Right cardiac atrium (tissue), 5 donors: ENCODE measurements around the gene TRIM17. TPM values are rescaled to one million over a fixed set of nuclear protein-coding genes. Genes with fewer than 3 reads are reported as not detected.

Source experiments
- ATAC-seq, 2 donors: fragments of 200-7000 bp; cut with Tn5 transposase; one replicate each; pipeline versions ENCODE4 v1.8.0 to v1.9.1; 2020; ENCODE audit warnings: moderate library complexity in 2 of 2, mild to moderate bottlenecking in 1 of 2
- DNase-seq, 3 donors: peaks; one replicate each; pipeline ENCODE4 v3.0.0-alpha.2; 2020
- H3K27ac ChIP-seq: one replicate; pipeline ENCODE4 v1.5.1; 2013; ENCODE audit warnings: mild to moderate bottlenecking, low read length, control low read depth, moderate library complexity
- H3K27me3 ChIP-seq: one replicate; pipeline ENCODE4 v1.6.1; 2013; ENCODE audit not compliant: control insufficient read depth, insufficient read depth
- H3K4me1 ChIP-seq: one replicate; pipeline ENCODE4 v1.6.1; 2013; ENCODE audit warnings: low read length; ENCODE audit not compliant: control insufficient read depth, insufficient read depth
- H3K4me3 ChIP-seq: one replicate; pipeline ENCODE4 v1.5.1; 2013; ENCODE audit warnings: low read length, control low read depth
- H3K9me3 ChIP-seq: one replicate; pipeline ENCODE4 v1.6.1; 2013; ENCODE audit warnings: low read length; ENCODE audit not compliant: control insufficient read depth
- WGBS: extraction: QIAGEN DNeasy Blood & Tissue Kit; methylation state at CpG from one replicate; pipeline ENCODE4 v1.1.7; 2013; 5-methylcytosine and 5-hydroxymethylcytosine counted together
- intact Hi-C, 4 donors: fragments of 100-400 bp; cut with DNase I; formaldehyde crosslinking; loops; one replicate each; pipeline versions ENCODE4 v1.11.0 to v1.14.0; 2022 to 2023
- polyA plus RNA-seq: library from polyadenylated mRNA; stranded (reverse); fragments of 200-250 nt; gene quantifications from one replicate; pipeline ENCODE4 v1.2.3, GENCODE V29; 2013
- total RNA-seq, 4 donors: library from RNA; stranded (reverse); fragmentation: NEBNext Ultra II Directional; extraction: Animal tissue kit (Norgen Biotek cat#: 25700); gene quantifications; one replicate each; pipeline ENCODE4 v1.2.1, GENCODE V29; 2021
- donor health status: healthy with polysubstance abuse.
- donor health status: DM: no; HTN: yes; CAD: no.
- donor health status: DM: no; HTN: no; CAD: no.
- donor health status: DM: no; HTN: yes; CAD: no; lungs with severe emphysema.
- donor health status: DM: yes; HTN: yes; CAD: no.

TRIM17 gene
- total and polyA plus RNA-seq, 5 donors, result 0.41 to 2.4 (median 0.83) TPM

DNA sequence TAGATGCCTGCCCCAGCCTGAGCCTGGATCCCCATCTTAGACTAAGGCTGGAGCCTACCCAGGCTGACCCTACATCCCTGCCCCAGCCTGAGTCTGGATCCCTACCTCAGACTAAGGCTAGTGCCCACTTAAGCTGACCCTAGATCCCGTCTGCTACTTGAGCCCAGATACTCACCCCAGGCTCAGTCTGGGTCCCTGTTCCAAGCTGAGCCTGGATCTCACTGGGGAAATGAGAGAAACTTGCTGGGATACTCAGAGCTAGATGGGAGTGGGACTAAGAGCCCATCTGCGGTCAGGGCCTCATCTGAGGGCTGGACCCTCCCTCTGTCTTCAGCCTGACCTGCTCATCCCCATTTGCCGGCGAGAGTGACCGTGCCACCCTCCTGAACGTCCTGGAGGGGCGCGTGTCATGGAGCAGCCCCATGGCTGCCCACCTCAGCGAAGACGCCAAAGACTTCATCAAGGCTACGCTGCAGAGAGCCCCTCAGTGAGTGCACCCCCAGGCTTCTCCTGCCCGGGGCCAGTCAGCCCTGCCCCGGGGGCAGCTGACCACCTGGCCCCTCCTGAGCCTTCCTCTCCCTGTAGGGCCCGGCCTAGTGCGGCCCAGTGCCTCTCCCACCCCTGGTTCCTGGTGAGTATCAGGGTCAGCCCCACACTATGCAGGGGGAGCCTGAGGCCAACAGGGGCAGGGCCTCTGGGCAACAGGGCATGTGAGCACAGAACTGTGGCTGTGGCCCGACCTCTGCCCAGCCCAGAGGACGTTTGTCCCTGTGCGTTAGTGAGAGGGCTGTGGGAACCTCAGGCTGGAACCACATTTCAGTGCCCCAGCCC, 46.8 kb downstream of the TRIM17 start:
- no peaks in the 10 kb centered on the region for H3K27me3 ChIP-seq
- ATAC-seq, result no peak
- peak overlapping the region; percentile 81 for H3K27ac ChIP-seq
- 87% methylated on average over 18 of the region's 18 CpGs for WGBS
- H3K4me1 ChIP-seq, result no peaks in the 10 kb centered on the region
- no peak overlapping the region for H3K4me3 ChIP-seq
- intact Hi-C loops, result no loop called here
- peak in 2 of 3 donors; percentile 58 to 61 for DNase-seq
- H3K9me3 ChIP-seq, result no peaks in the 10 kb centered on the region

- DNase-seq (peak; percentile 79 to 89 (median 86)), ATAC-seq (peak; percentile 62 to 70)
- H3K27ac ChIP-seq, result peak overlapping the region; percentile 81
- no peaks in the 10 kb centered on the region for H3K27me3 ChIP-seq
- 30% methylated on average over 15 of the region's 15 CpGs for WGBS
- no peak overlapping the region for H3K4me3 ChIP-seq
- no peaks in the 10 kb centered on the region for H3K9me3 ChIP-seq
- intact Hi-C loops, result no loop called here
- H3K4me1 ChIP-seq, result no peaks in the 10 kb centered on the region
Observed at GRCh38 chr1:228368801-228369607, 47.7 kb downstream of the TRIM17 start.

- 35% methylated on average over 25 of the region's 25 CpGs for WGBS
- Histone ChIP-seq H3K9me3 (no peaks in the 10 kb centered on the region), H3K4me1 (no peaks in the 10 kb centered on the region), H3K27me3 (no peaks in the 10 kb centered on the region), H3K4me3 (no peak overlapping the region), H3K27ac (peak overlapping the region; percentile 76)
- intact Hi-C loops, result no loop called here
- ATAC-seq (peak in 1 of 2 donors; percentile 6), DNase-seq (peak in 2 of 3 donors; percentile 73 to 74)
Observed at GRCh38 chr1:228367798-228368791, 48.6 kb downstream of the TRIM17 start.

DNA sequence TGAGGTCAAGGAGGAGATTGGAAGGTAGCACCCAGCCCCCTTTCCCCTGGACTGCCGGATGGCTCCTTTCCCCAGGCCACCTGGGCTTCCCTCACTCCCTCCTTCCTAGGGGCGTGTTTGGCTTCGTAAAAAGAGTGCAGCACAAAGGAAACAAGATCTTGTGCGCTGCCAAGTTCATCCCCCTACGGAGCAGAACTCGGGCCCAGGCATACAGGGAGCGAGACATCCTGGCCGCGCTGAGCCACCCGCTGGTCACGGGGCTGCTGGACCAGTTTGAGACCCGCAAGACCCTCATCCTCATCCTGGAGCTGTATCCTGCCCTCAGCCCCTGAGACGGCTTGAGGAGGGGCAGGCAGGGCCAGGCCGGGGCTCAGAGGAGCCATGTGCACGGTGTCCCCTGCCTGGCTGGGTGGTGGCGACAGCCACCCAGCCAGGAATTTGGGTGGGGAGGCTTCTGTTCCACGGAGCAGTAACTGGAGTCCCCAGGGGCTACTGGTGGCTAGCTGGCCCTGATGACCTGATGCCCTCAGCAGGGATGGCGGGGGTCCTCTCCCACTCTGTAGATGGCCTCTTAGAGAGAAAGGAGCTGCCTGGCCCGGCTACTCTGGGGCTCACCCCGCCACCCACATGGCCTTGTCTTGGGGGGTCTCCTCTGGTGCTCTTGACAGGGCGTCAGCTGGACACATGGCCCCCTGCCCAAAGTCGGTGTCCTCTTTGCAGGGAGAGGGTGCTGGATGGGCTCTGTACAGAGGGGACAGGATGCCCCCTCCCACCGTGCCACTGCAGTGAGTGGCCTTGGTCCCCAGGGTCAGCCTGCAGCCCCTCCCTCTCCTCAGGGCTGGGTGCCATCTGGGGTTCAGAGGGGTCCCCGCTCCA, 49.6 kb downstream of the TRIM17 start:
- Histone ChIP-seq H3K9me3 (no peaks in the 10 kb centered on the region), H3K27me3 (no peaks in the 10 kb centered on the region), H3K4me1 (no peaks in the 10 kb centered on the region), H3K27ac (no peak overlapping the region), H3K4me3 (no peak overlapping the region)
- ATAC-seq, result no peak
- intact Hi-C loops, result no loop called here
- WGBS, result 54% methylated on average over 24 of the region's 24 CpGs
- DNase-seq, result peak in 2 of 3 donors; percentile 55 to 65

DNA sequence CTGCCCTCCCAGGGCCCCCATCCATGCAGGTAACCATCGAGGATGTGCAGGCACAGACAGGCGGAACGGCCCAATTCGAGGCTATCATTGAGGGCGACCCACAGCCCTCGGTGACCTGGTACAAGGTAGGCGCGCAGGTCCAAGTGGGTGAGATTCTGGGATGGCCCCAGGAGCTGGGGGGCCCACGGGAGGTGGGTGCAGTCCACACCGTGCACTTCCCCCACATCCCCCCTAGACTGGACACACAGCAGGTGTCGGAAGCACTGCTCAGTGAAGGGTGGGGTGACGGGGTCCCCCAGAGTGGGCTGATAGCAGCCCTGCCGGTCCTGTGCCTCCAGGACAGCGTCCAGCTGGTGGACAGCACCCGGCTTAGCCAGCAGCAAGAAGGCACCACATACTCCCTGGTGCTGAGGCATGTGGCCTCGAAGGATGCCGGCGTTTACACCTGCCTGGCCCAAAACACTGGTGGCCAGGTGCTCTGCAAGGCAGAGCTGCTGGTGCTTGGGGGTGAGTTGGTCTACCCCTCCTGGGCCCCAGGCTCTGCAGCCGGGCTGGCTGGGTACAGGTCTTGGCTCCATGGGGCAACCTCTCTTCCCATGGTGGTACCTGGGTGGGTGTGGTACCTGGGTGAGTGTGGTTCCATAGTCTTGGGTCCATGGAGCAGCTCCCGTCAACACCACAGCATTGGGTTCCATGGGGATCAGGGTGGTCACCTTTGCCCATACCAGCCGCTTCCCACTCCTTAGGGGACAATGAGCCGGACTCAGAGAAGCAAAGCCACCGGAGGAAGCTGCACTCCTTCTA, 50.4 kb downstream of the TRIM17 start:
- no peaks in the 10 kb centered on the region for H3K27me3 ChIP-seq
- WGBS, result 89% methylated on average over 23 of the region's 23 CpGs
- no peak overlapping the region for H3K4me3 ChIP-seq
- no peaks in the 10 kb centered on the region for H3K4me1 ChIP-seq
- intact Hi-C loops, result no loop called here
- peak in 1 of 3 donors; percentile 58 for DNase-seq
- H3K27ac ChIP-seq, result no peak overlapping the region
- H3K9me3 ChIP-seq, result no peaks in the 10 kb centered on the region
- ATAC-seq, result no peak

DNA sequence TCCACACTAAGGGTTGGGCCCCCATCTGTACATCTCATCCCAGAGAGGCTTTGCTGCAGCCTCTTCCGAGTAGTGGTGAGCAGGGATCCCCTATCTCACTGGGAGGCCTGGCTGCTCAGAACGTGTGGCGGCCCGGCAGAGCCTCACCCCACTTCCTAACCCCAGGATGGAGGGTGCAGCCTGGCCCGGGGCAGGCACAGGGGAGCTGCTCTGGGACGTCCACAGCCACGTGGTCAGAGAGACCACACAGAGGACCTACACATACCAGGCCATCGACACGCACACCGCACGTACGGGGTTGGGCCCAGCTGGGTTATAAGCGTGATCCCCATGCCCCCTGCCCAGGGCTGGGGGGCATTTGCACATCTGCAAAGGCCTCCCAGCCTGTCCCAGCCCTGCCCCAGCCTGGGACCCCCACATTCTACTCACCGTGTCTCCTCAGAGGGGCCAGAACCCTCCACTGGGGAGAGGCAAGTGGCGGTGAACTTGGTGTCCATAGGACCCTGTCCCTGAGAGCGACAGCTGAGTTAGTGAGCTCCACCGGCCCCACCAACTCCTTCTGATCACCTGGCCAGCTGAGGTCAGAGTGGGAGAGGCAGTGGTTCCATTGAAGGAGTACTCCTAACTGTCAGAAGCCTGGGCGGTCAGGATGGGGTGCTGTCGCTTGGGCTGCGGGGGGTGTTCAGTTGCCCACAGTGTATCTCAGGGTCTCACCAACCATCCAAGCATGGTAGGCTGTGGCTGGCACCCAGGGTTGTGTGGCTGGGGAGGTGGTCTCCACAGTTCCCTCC, 51.2 kb downstream of the TRIM17 start:
- WGBS, result 79% methylated on average over 20 of the region's 20 CpGs

GRCh38 chr1:228364706-228365213, 51.9 kb downstream of the TRIM17 start:
- intact Hi-C loops, result no loop called here
- Histone ChIP-seq H3K27ac (no peak overlapping the region), H3K27me3 (no peaks in the 10 kb centered on the region), H3K9me3 (no peaks in the 10 kb centered on the region), H3K4me3 (no peak overlapping the region), H3K4me1 (no peaks in the 10 kb centered on the region)
- ATAC-seq (no peak), DNase-seq (peak in 2 of 3 donors; percentile 55 to 60)
- 81% methylated on average over 19 of the region's 19 CpGs for whole genome bisulfite sequencing

More for the DNA sequence above, 51.2 kb downstream of the TRIM17 start:
- ATAC-seq, result no peak
- peak in 1 of 3 donors; percentile 49 for DNase-seq
- H3K4me1 ChIP-seq, result no peaks in the 10 kb centered on the region
- intact Hi-C loops, result no loop called here
- no peaks in the 10 kb centered on the region for H3K27me3 ChIP-seq
- no peaks in the 10 kb centered on the region for H3K9me3 ChIP-seq
- no peak overlapping the region for H3K27ac ChIP-seq
- no peak overlapping the region for H3K4me3 ChIP-seq

DNA sequence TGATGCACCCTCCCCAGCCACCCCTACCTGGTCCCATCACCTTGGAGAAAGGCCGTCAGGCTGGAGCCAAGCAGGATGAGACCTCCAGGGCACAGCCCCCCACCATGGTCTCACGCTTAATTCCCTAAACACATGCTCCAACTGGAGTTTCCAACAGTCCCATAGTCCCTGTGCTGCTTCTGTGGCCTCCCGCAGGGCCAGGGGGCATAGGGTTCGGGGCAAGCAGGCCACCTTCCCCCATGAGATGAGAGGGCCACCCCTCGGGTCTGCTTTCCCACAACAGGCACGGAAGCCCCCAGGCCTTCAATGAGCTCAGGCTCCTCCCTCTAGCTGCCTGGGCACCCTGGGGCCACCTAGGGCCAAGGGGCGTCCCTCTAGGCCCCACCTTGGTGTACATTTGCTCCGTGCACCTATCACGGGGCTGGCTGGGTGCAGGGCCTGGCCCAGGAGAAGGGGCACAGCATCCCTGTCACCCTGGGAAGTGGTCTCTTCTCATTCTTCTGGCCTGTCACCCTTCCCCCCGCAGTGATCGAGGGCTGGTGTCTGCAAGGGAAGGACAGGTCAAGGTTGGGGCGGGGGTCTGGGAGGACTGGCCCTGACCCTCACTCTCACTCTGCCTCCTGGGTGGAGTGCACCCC, 52.5 kb downstream of the TRIM17 start:
- no peaks in the 10 kb centered on the region for H3K27me3 ChIP-seq
- DNase-seq (peak in 2 of 3 donors; percentile 50 to 52), ATAC-seq (no peak)
- 77% methylated on average over 12 of the region's 12 CpGs for WGBS
- H3K27ac ChIP-seq, result no peak overlapping the region
- intact Hi-C loops, result no loop called here
- no peaks in the 10 kb centered on the region for H3K9me3 ChIP-seq
- H3K4me3 ChIP-seq, result no peak overlapping the region
- H3K4me1 ChIP-seq, result no peaks in the 10 kb centered on the region
